Measurements from ENCODE around the gene CIB4. TPM values are rescaled to one million over a fixed set of nuclear protein-coding genes. Genes with fewer than 3 reads are reported as not detected.

The CIB4 gene
- total and polyA plus RNA-seq, 2 of the 4 experiments (the other 2 are of a cell fraction) = not detected

GRCh38 chr2:26621469-26622199 lies 19.5 kb downstream of the CIB4 start:
- intact Hi-C loops (cut with micrococcal nuclease) = no loop called here

More at GRCh38 chr2:26621469-26622199, 19.5 kb downstream of the CIB4 start:
- in situ Hi-C loops (cut with MboI; ENCODE audit: low sequenced_read_pairs) = no loop called here
- TF ChIP-seq CEBPB (IDR thresholded peaks at IDR 0.05; ENCODE audit: low read depth, low read length) (no peak), POLR2A (IDR thresholded peaks at IDR 0.05; ENCODE audit: low read depth, low read length) (no peak), MAFK (IDR thresholded peaks at IDR 0.05; ENCODE audit: low read depth, low read length) (no peak), MAZ (IDR thresholded peaks at IDR 0.05; ENCODE audit: borderline replicate concordance, low read depth, low read length) (no peak), NFE2L2 (IDR thresholded peaks at IDR 0.05; ENCODE audit: low read depth, low read length) (no peak), CHD1 (IDR thresholded peaks at IDR 0.05; ENCODE audit: low read depth, low read length) (no peak), BHLHE40 (IDR thresholded peaks at IDR 0.05; ENCODE audit: low read depth, low read length) (no peak), MXI1 (IDR thresholded peaks at IDR 0.05; ENCODE audit: borderline replicate concordance, low read depth, low read length) (no peak), SMC3 (IDR thresholded peaks at IDR 0.05; ENCODE audit: low read depth, low read length) (no peak), FOS (IDR thresholded peaks at IDR 0.05; ENCODE audit: low read depth, low read length) (no peak), RFX5 (IDR thresholded peaks at IDR 0.05; ENCODE audit: low read depth, low read length) (no peak), ELK1 (IDR thresholded peaks at IDR 0.05; ENCODE audit: borderline replicate concordance, low read depth, low read length) (no peak), RAD21 (IDR thresholded peaks at IDR 0.05; ENCODE audit: low read length) (no peak), RCOR1 (IDR thresholded peaks at IDR 0.05; ENCODE audit: insufficient replicate concordance, low read length) (no peak)
- TF ChIP-seq, protein P1, sequence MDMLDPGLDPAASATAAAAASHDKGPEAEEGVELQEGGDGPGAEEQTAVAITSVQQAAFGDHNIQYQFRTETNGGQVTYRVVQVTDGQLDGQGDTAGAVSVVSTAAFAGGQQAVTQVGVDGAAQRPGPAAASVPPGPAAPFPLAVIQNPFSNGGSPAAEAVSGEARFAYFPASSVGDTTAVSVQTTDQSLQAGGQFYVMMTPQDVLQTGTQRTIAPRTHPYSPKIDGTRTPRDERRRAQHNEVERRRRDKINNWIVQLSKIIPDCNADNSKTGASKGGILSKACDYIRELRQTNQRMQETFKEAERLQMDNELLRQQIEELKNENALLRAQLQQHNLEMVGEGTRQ (IDR thresholded peaks at IDR 0.05; ENCODE audit: low read depth, low read length) = no peak
- TF ChIP-seq, protein P2, sequence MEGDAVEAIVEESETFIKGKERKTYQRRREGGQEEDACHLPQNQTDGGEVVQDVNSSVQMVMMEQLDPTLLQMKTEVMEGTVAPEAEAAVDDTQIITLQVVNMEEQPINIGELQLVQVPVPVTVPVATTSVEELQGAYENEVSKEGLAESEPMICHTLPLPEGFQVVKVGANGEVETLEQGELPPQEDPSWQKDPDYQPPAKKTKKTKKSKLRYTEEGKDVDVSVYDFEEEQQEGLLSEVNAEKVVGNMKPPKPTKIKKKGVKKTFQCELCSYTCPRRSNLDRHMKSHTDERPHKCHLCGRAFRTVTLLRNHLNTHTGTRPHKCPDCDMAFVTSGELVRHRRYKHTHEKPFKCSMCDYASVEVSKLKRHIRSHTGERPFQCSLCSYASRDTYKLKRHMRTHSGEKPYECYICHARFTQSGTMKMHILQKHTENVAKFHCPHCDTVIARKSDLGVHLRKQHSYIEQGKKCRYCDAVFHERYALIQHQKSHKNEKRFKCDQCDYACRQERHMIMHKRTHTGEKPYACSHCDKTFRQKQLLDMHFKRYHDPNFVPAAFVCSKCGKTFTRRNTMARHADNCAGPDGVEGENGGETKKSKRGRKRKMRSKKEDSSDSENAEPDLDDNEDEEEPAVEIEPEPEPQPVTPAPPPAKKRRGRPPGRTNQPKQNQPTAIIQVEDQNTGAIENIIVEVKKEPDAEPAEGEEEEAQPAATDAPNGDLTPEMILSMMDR (conservative IDR thresholded peaks at IDR 0.05; ENCODE audit: low read depth, low read length) = no peak
- H3K4me3 ChIP-seq (ENCODE audit: insufficient read depth, low read depth, low read length) = no peak overlapping the region
- ChIA-PET POLR2A (ENCODE audit: unreplicated experiment) (no interaction called here), CTCF (no interaction called here)
- no peak overlapping the region for H4K8ac ChIP-seq (ENCODE audit: low read depth in 2 of 2, low read length in 2 of 2)
- H3K56ac ChIP-seq (ENCODE audit: extremely low read depth, insufficient read depth, low read length) = no peak overlapping the region
- dilution Hi-C loops (cut with HindIII; ENCODE audit: low sequenced_read_pairs, unreplicated experiment) = no loop called here
- no peak overlapping the region for H3K27ac ChIP-seq (ENCODE audit: insufficient read depth, low read length)
- no peak overlapping the region for H2AK9ac ChIP-seq (replicated peaks; ENCODE audit: low read depth, low read length, poor library complexity)
- H3K9me3 ChIP-seq (ENCODE audit: control insufficient read depth, insufficient read depth, low read length) = peaks cover 9% of the 10 kb centered on the region
- H2BK5ac ChIP-seq (ENCODE audit: low read depth, low read length, poor library complexity, severe bottlenecking) = no peak overlapping the region
- WGBS, 2 experiments (ENCODE audit: extremely low coverage in 2 of 2, insufficient read length in 1 of 2) = 100% methylated on average over 1 of the region's 5 CpGs; no CpG with 5 or more reads in 1 of the 2 experiments
- H4K91ac ChIP-seq (ENCODE audit: insufficient read depth, low read depth, low read length) = no peak overlapping the region
- no peaks in the 10 kb centered on the region for H3K36me3 ChIP-seq (ENCODE audit: control insufficient read depth, insufficient read depth, low read length)
- H2BK120ac ChIP-seq (ENCODE audit: low read depth, low read length) = no peak overlapping the region
- H4K5ac ChIP-seq (ENCODE audit: low read depth, low read length) = no peak overlapping the region
- no peak overlapping the region for H3K14ac ChIP-seq (replicated peaks; ENCODE audit: low read depth, low read length)
- no peak overlapping the region for H3K23ac ChIP-seq (ENCODE audit: low read depth, low read length)
- DNase-seq (peak; percentile 22), ATAC-seq (ENCODE audit: low read depth) (no peak)
- peaks cover 5% of the 10 kb centered on the region for H3K4me1 ChIP-seq (ENCODE audit: control insufficient read depth, insufficient read depth, low read length)
- no peaks in the 10 kb centered on the region for H3K9me1 ChIP-seq (ENCODE audit: insufficient read depth, low read length)
- no peaks in the 10 kb centered on the region for H3K79me1 ChIP-seq (ENCODE audit: low read depth in 1 of 2, low read length in 2 of 2)
- no peak overlapping the region for H3K4ac ChIP-seq (ENCODE audit: low read depth, low read length)
- H2AFZ ChIP-seq (replicated peaks; ENCODE audit: low read length, poor library complexity) = no peak overlapping the region
- no peak overlapping the region for H3K4me2 ChIP-seq (ENCODE audit: low read depth, low read length)
- H4K20me1 ChIP-seq (ENCODE audit: insufficient read depth, low read length) = no peaks in the 10 kb centered on the region
- BruUV-seq (replicated peaks) = no TSS peak
- peaks cover 41% of the 10 kb centered on the region for H3K27me3 ChIP-seq (ENCODE audit: control insufficient read depth, insufficient read depth, low read length)
- H2BK20ac ChIP-seq (ENCODE audit: low read depth, low read length) = no peak overlapping the region
- H2BK15ac ChIP-seq (ENCODE audit: low read depth, low read length) = no peak overlapping the region
- no peak overlapping the region for H2AK5ac ChIP-seq (ENCODE audit: low read depth, low read length)
- H3K9ac ChIP-seq (ENCODE audit: low read depth, low read length) = no peak overlapping the region
- no peak overlapping the region for H3K18ac ChIP-seq (ENCODE audit: low read depth, low read length)

Data from IMR-90 (cell line).